HG03378 (cell line): ENCODE results near the gene DRC1.
"Not testable (repeated sequence)": the region's sequence is repeated elsewhere in the genome, so short reads cannot be mapped to it uniquely, and the experiment has no call there.

Source experiments
- ATAC-seq: cut with Tn5 transposase; IDR thresholded peaks from one replicate; pipeline ENCODE4 v1.9.1; 2021; ENCODE audit warnings: mild to moderate bottlenecking, moderate library complexity; ENCODE audit not compliant: unreplicated experiment

DRC1 gene

DNA sequence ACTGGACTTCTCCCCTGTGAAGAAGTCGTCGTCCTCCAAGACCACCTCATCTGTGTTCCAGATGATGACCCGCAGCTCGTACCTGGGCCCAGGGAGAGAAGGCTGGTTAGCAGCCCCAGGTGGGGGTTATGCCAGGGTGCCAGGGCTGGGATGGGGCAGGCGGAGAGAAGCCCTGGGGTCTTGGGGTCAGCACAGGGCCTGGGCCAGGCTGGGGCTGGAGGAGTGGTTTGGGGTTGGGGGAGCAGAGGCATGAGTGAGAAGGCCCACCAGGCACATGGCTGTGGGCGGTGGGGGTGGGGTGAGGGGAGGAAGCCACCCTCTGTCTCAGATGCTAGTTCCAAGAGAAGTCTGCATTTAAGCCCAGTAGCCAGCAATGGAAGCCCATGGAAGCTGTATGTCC, 60.4 kb downstream of the DRC1 start:
- no peak for ATAC-seq

DNA sequence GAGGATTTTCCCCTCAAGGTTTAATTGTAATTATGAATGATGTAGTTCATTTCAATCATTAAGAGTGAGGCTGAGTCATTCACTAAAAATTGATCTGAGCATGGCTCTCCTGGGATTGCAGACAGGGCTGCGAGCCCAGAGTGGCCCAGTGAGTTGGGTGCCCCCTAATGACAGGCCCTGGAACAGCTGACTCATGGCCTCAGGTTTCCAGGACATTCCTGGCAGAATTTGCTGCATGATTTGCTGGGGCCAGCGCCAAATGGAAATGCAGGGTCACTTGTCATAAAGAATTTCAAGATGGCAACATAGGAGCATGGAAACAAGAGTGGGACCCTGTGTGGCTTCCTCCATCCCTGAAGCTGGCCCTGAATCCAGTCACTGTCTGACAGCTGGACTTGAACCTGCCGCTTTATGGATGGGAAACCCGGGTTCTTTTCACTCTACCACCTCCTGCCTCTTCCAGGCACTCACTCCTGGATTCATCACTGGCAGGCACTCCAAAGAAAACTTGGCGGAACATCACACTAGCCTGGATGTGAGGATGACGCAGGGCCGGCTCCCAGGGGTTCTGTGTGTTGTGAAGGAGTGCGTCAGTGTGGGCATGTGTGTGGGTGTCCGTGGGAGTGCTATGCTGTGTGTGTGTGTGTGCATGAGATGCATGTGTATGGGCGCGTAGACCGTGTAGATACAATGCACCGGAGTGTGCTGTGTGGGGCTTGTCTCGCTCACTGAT, 61.0 kb downstream of the DRC1 start:
- ATAC-seq = no peak

DNA sequence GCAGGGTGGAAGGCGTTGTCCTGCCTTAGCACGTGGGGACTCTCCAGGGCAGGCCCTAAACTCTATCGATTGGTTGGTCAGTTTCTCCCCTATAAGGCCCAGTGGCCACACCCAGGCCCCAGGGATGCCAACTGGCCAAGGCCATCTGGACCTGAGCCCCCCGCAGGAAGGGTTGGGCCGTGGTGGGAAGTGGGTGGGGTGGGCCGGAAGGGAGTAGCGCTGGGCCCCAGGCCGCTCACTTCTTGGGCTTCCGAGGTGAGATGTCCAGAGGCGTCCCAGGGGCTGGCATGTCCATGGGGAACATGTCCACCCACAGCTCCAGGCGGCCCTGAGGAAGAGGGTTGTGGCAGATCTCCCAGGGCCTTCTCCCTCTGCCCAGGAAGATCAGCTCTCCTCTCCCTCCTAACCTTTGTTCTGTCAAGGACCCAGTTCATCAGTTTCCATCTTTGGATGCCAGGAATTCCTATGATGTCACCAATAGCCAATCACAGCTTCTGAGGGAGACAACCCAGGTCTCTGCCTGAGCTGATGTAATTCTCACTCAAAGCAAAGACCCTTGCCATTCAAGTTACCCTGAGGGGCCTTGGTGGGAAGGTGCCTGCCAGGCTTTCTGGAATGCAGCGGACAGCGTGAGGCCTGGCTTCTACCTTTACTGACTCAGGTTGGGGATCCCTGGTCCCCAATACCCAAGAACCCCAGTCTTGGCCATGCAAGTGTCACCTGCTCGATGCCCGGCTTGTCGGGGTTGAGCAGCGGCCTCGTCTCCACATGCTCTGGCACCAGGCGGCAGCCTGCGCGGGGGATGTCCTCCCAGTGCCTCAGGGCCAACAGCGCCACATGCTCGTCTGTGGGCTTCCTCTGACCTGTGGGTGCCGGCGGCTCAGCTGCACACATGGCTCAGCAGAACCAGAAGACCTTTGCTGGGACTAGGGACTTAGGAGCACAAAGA, 61.8 kb downstream of the DRC1 start:
- ATAC-seq = no peak

DNA sequence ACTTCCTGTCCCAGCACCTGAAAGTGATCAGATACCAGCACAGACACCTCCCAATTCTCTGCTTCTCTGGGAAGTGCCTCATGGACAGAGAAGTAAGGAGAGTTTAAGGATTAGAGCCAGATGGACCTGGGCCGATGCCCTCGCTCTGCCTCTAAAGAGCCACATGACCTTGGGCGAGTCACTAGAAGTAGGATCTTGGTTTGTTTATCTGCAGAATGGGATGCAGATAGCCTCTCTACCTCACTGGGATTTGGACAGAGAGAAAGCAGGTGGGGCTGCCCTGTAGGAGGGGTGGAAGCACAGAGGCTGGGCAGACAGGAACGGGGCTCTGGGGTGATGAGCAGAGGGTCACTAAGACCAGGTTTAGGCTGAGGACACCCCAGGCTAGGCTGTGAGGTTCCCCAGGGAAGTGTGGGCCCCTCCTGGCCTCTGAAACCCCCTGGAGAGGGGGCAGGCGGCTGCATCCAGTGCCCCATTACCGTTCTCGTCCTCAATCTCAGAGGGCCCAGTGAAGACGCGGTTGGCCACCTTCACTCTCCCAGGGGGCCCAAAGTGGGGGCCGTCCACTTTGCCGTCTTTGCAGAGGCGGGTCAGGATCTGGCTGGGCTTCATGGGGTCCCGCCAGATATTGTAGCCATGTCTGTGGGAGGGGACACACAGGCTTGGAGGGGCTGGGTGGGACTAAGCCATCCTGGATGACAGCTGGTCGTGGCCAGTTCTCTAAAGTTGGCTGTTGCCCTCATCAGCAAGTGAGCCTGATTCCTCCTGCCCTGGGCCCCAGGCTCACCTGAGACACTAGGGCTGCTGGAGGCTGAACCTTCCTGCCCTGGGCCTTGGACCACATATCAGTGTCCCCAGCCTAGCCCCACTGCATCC, 62.9 kb downstream of the DRC1 start:
- no peak for ATAC-seq

DNA sequence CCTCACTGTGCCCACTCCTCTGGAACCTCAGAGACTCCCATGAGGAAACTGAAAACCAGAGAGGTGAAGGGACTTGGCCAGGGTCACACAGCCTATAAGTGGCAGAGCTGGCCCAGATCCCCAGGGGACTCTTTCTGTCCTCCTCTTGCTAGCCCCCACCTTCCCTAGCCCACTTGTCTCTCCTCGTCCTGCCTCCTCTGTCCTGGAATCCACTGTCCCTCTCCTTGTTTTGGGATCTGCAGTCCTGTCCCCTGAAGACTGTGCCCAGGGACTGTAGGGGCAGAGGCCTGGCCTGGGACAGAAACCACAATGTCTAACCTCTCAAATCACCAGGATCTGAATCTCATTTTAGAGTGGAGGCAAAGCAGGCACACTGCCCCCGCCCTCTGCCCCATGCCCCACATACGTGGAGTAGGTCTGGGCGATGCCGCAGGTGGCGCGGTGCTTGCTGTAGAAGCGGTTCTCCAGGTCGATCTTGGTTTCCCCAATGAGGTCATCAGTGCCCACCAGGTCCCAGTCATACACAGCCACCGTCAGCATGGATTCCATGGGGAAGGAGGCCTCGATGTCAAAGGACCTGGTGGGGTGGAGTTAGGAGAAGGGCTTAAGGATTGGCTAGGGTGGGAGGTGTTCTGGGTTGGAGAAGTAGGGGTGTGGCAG, 63.7 kb downstream of the DRC1 start:
- no peak for ATAC-seq

DNA sequence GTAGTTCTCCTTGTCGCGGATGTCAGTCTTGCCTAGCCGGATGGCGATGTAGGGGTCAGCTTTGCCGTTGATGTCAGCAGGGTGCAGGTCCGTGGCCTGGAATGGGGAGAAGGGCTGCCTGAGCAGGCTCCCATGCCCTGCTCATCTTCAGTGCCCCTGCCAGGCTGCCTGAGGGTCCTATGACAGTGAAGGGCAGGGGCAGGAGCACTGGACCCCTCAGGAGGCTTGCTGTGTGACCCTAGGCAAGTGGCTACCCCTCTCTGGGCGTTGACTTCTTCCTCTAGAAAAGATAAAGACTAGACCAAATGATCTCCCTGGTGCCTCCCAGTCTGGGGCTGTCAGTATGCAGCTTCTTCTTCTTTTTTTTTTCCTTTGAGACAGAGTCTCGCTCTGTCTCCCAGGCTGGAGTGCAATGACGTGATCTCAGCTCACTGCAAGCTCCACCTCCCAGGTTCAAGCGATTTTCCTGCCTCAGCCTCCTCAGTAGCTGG, 64.3 kb downstream of the DRC1 start:
- ATAC-seq = no peak

DNA sequence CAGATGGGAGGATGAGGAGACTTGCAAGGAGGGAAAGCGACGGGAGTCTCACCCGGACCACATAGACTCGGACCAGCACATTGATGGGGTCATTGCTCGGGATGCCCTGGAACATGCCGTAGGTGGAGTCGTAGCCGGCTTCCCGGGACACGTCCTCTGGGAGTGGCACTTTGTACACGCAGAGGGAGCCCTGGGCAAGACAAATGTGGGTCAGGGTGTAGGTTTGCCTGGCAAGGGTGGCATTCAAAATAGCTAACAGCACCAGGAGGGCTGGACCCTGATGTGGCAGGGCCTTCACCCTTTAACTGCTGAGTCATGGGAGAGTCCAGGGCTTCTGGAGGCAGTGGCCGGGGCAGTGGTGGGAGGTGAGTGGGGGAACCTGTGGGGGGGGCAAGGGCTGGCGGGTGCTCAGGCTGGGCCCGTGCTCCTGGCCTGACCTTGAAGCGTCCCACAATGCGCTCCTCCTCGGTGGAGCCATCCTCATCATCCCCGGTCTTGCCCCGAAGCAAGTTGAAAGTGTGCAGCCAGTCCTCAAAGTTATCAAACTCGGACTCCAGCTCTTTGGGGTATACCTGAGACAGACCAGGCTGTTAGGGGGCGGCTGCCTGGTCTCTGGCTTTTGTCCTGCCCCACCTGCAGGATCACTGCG, 65.1 kb downstream of the DRC1 start:
- no peak for ATAC-seq

DNA sequence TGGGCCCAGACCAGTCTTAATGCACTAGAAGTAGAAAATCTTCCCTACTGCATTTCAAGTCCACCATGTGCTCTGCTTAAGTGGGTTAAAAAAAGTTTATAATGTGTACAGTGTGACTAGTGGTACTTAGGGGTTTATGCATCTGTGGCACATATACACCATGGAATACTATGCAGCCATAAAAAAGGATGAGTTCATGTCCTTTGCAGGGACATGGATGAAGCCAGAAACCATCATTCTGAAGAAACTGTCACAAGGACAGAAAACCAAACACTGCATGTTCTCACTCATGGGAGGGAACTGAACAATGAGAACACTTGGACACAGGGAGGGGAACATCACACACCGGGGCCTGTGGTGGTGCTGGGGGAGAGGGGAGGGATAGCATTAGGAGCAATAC, 66.8 kb downstream of the DRC1 start:
- not testable (repeated sequence) for ATAC-seq

DNA sequence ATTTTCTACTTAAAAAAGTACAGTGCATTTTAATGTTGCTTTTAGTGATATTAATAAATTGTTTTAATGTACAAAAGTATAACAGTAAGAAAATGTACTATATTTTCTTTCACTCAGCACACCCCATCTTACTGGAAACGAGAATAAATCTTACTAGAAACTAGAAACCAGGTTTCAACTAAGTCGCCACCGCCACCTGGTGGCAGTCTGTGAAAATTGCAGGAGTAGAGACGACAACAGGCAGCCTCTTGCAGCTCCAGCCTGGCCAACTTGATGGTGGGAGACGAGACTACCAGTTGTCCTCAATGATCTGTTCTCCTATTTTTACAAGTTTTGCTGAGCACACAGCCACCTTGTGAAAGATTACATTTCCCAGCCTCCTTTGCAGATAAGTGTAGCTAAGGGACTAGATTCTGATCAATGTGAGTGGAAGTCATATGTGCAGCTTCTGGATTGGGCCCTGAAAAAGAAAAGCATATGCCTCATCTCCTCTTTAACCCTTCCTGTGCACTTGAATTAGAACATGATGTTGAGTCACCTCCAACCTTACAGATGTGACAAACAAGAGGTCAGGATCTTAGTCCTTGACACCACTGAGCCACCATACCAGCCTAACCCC, 67.5 kb downstream of the DRC1 start:
- no peak for ATAC-seq

DNA sequence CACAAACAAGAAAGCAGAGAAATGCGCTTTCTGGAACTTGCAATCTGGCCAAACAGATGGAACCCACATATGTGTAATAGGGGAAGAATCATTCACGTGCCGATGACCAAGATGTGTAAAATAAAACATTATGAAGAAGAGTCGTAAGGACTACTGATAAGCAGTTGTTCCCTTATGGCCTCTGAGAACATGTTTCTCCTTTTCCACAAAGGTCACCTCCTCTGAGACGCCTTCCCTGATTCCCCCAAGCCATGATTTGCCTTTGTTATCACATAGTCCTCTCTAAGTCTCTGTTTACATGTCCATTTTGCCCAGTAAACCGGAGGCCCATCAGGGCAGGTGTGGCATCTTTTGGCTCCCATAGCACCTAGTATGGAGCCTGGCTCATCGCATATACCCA, 68.2 kb downstream of the DRC1 start:
- no peak for ATAC-seq

DNA sequence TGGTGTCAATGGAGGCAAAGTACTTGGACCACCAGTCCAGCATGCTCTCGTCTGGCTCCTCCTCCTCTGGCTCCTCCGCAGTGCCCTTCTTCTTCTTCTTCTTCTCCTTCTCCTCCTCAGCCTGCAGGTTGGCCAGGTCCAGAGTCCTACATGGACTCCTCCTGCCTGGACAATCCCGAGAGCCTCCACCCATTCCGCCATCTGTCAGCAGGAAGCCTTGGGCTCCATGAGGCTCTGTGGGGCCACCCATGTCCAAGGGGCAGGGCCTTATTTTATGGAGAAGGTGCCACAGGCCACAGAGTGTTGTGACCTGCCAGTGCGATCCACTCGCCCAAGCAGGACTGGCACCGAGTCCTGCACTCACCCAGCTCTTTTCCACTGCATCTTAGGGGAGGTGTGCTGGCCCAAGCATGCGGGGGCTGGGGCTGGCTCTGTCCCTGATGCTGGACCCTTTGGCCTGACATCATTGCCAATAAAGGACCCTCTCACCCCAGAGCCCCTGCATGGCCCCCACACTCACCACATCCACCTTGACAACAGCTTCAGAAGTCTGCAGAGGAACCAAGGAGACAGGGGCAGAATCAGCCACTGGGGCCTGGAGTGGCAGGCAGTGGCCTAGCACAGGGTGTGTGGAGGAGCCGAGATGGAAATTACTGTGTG, 69.0 kb downstream of the DRC1 start:
- ATAC-seq = no peak

DNA sequence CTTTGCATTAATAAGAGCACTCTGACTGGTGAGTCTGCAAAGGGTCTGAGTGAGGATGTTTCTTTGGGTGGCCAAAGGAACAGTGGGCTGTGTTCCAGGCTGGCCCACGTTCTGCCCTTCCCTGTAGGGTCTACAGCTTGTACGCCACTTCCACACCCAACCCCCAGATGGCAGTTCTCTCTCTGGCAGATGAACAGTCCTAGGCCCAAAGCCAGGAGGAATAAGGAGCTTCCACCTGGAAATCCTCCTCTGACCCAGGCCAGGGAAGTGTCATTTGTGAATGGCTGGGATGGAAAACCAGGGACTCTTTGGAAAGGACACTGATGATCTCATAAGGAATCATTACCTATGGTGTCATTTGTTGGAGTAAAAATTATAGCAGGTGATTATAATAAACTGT, 69.6 kb downstream of the DRC1 start:
- ATAC-seq = no peak

DNA sequence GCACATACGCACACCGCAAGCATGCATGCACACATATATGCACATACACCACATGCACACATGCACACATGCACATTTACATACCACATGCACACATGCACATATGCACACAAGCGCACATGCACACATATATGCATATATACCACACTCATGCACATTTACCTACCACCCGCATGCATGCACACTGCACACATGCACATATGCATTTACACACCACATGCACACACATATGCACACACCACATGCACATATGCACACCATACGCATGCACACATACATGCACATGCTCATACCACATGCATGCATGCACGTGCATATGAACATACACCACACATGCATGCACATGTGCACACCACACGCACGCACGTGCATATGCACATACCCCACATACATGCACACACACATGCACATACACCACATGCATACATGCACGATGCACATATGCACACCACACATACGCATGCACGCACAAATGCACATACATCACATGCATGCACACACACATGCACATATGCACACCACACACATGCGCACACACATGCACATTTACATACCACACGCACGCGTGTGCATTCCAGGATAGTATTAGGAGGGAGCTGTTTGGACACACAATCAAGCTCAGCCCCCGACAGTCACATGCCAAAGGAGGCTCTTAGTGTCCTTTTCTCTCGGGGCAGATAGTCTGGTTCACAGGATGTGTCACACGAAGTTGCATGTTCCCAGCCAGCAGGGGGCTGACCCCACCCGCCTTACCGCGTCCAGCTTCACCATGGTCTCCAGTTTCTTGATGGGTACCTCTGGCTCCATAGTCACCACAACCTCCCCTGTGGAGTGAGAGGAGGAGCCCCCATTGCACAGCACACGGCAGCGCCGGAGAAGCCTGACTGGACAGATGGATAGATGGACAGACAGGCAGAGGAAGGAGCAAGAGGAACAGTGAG, 70.3 kb downstream of the DRC1 start:
- no peak for ATAC-seq

DNA sequence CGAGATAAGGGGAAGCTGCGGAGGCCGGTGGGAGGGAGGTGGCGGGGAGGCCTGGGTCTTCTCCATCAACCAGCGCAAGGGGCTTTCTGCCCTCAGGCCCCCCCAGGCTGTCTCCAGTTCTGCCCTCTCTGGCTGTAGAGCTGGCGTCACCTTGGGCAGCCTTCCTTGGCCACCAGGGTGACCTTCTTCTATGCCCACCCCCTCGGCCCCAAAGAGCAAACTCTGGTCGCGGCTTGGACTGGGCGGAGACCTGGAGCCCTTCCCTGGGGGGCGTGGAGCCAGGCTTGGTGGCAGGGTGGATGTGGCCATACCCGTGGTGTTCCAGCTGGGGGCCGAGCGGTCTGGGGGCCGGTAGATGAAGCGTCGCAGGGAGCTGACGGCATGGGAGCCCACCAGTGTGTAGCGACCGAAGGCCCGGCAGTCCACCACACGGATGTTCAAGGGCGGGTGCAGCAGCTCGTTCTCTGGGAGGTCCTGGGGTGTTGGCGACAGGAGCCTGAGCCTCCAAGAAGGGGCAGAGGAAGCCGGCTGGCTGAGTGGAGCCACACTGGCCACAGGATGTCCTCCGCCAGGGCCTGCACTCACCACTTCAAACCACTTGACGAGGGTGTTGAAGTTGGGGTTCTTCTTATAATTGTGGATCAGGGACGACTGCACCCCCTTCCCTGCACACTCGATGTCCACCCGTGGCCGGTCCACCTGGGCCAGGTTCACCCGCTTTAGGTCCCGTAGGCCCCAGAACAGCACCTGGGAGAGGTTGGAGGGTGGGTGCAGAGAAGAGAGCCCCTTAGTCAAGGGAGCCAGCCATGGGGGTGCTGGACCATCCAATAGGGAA, 71.3 kb downstream of the DRC1 start:
- no peak for ATAC-seq

DNA sequence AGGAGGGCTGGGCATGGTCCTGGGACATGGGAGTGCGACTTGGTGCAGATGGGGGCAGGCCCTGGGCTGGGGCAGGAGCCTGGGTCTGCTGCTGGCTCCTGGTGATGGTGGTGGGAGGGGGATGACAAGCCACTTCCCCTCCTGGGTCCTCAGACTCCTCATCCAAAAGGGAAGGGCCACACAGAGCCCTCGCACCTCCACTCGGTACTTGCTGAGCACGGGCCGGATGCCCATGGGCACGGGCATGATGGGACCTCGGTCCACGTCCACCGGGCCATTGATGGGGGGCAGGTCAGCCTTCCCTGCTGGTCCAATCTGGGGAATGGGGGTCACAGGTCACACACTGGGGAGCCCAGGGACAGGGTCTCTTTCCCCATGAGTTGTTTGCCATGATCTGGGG, 72.1 kb downstream of the DRC1 start:
- ATAC-seq = no peak

DNA sequence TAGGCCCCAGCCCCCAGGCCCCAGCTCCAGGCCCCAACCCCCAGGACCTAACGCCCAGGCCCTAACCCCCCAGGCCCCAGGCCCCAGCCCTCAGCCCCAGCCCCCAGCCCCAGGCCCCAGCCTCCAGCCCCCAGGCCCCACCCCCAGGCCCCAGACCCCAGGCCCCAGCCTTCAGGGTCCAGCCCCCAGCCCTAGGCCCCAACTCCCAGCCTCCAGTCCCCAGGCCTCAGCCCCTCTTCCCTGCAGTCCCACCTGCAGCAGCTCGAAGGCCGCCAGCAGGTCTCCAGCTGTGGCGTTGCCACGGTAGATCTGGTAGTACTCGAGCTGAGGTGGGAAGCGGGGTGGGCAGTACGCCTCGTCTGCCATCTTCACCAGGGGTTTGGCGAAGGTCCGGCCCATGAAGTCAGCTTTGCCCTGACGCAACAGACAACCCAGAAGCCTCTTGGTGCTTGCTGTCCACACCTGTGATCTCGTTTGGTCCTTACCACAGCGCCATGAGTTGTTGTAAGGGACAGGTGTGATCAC, 72.6 kb downstream of the DRC1 start:
- no peak for ATAC-seq

DNA sequence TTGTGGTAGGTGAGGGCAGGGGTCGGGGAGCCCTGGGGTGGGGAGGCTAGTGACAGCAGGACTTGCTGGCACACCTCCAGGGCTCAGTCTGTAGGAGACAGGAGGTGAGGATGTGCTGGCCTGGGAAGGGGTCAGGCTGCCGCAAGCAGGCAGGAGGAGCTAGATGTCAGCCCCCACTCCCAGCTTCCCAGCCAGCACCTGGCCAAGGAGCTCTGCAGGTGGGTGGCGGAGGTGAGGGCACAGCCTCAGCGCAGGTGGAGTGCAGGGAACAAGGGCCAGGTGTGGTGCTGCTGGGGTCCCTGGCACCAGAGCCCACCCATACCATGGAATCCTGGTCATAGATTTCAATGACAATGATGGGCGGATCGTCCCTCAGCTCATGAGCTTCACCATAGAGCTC, 73.3 kb downstream of the DRC1 start:
- ATAC-seq = no peak
